Sciatic nerve (tissue), 2 donors: Measurements from ENCODE around the gene ATXN1. TPM values are rescaled to one million over a fixed set of nuclear protein-coding genes. Genes with fewer than 3 reads are reported as not detected.

Source experiments
- ATAC-seq: fragments of 200-7000 bp; cut with Tn5 transposase; one replicate; pipeline ENCODE4 v1.9.1; 2020; ENCODE audit warnings: mild to moderate bottlenecking, moderate library complexity
- DNase-seq: peaks from one replicate; pipeline ENCODE4 v3.0.0-alpha.2; 2020; ENCODE audit warnings: low spot score
- intact Hi-C: fragments of 100-400 bp; cut with DNase I; formaldehyde crosslinking; loops from one replicate; pipeline ENCODE4 v1.14.2; 2022
- total RNA-seq: library from RNA; stranded (reverse); fragmentation: NEBNext Ultra II Directional; extraction: Animal tissue kit (Norgen Biotek cat#: 25700); gene quantifications from one replicate; pipeline ENCODE4 v1.2.1, GENCODE V29; 2021
- donor health status: DM: no; HTN: no; CAD: no.
- donor health status: DM: no; HTN: no; CAD: no.

The ATXN1 gene
- total RNA-seq, 1 donor from 2014 or later, result 70.0 TPM

DNA sequence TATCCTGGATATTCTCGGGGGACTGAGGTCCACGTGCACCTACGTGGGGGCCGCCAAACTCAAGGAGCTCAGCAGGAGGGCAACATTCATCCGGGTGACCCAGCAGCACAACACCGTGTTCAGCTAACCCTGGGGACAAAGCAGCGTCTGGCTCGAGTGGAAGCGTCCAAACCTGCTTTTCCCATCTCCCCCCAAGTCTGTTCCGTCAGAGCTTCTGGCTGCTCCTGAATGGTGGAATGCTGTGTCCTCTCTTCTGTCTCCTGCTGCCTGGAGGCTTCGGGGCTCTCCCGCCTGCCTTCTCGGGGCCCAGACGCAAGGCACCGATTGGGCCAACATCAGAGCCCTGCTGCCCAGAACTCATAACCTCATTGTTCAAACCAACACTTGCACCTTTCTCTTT lies 466.2 kb downstream of the ATXN1 start:
- DNase-seq, result no peak
- intact Hi-C loops, result no loop called here
- peak; percentile 25 for ATAC-seq

DNA sequence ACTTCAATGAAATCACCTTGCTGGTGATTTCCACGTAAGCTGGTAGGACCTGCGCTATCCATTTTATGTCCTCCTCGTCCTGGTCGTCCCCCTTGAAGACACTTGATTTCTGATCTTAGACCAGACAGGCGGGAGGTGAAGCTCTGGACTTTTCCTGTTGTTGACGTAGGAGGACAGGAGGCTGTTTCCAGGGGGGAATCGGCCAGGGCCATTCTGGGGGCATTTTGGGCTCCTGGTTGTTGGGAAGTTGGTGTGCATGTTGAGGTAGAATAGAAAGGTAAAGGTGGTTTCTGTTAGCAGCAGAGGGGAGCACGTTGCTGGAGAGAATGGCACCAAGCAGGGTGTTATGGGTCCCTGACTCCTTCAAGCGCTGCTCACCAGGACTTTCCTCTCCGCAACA lies 466.9 kb downstream of the ATXN1 start:
- DNase-seq (no peak), ATAC-seq (no peak)
- intact Hi-C loops, result no loop called here

DNA sequence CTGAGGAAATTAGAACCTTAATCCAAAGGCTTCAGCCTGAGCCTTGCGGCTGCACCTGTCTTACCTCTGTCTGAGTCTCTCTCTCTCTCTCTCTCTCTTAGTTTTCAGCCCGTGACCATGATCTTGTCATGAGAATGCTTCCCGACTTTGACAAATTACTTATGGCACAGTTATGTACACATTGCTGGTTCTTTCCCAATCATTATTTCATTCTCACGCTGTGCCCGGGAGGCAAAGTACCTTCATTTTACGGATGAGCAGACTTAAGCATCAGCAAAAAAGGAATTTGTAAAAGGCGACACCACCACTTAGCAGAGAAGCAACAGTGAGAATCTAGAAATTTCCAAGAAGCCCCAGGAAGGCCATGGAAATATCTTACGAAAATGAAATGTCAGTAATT lies 468.3 kb downstream of the ATXN1 start:
- DNase-seq, result no peak
- ATAC-seq, result no peak
- intact Hi-C loops, result no loop called here

- intact Hi-C loops, result no loop called here
- DNase-seq (no peak), ATAC-seq (no peak)
Measured at GRCh38 chr6:16292432-16292831, 468.8 kb downstream of the ATXN1 start.

GRCh38 chr6:16291739-16292138 lies 469.5 kb downstream of the ATXN1 start:
- intact Hi-C loops, result no loop called here
- DNase-seq (no peak), ATAC-seq (no peak)

DNA sequence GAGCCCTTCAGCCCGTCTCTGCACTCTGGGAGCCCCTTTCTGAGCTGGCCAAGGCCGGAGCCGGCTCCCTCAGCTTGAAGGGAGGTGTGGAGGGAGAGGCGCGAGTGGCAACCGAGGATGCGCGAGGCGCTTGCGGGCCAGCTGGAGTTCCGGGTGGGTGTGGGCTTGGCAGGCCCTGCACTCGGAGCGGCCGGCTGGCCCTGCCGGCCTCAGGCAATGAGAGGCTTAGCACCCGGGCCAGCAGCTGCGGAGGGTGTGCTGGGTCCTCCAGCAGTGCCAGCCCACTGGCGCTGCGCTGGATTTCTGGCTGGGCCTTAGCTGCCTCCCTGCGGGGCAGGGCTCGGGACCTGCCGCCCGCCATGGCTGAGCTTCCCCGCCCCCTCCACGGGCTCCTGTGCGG lies 473.1 kb downstream of the ATXN1 start:
- intact Hi-C loops, result no loop called here
- ATAC-seq (no peak), DNase-seq (no peak)

- ATAC-seq, result peak; percentile 49
- intact Hi-C loops, result no loop called here
- DNase-seq, result no peak
Measured at GRCh38 chr6:16286151-16286522, 475.1 kb downstream of the ATXN1 start.

- DNase-seq, result no peak
- peak; percentile 26 for ATAC-seq
- intact Hi-C loops, result no loop called here
Measured at GRCh38 chr6:16285467-16286150, 475.7 kb downstream of the ATXN1 start.

- intact Hi-C loops, result no loop called here
- no peak for DNase-seq
- no peak for ATAC-seq
Measured at GRCh38 chr6:16284472-16284871, 476.8 kb downstream of the ATXN1 start.

GRCh38 chr6:16282370-16282769 lies 478.9 kb downstream of the ATXN1 start:
- intact Hi-C loops, result no loop called here
- DNase-seq (no peak), ATAC-seq (no peak)

GRCh38 chr6:16279243-16279642 lies 482.0 kb downstream of the ATXN1 start:
- intact Hi-C loops, result no loop called here
- no peak for DNase-seq

DNA sequence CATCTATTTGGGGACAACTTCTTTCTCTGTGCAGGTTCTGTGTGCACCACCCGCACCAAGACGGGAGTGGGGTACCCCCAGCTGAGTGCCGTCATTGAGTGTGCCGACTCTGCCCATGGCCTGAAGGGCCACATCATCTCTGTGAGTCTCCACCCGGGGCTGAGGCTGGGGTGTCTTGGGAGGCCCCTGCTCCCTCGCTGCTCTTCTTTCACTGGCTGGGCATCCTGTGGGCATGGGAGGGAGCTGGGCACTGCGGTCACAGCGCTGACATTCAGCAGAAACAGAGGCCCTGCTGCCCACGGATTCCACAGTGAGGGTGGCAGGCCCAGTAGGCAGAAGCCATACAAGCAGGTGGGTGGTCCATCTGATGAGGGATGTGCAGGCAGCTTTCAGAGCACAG lies 482.5 kb downstream of the ATXN1 start:
- intact Hi-C loops, result no loop called here
- ATAC-seq, result peak; percentile 18

More at GRCh38 chr6:16279243-16279642, 482.0 kb downstream of the ATXN1 start:
- ATAC-seq, result no peak

GRCh38 chr6:16278048-16278724 lies 483.1 kb downstream of the ATXN1 start:
- ATAC-seq (peak; percentile 16), DNase-seq (no peak)
- intact Hi-C loops, result no loop called here

More for the DNA sequence above, 482.5 kb downstream of the ATXN1 start:
- DNase-seq, result no peak

- DNase-seq (peak; percentile 68), ATAC-seq (peak; percentile 70)
- intact Hi-C loops, result no loop called here
Measured at GRCh38 chr6:16277101-16277981, 483.9 kb downstream of the ATXN1 start.

- DNase-seq, result no peak
- ATAC-seq, result no peak
- intact Hi-C loops, result no loop called here
Measured at GRCh38 chr6:16274885-16275589, 486.2 kb downstream of the ATXN1 start.

- no peak for ATAC-seq
- no peak for DNase-seq
- intact Hi-C loops, result no loop called here
Measured at GRCh38 chr6:16274483-16274882, 486.8 kb downstream of the ATXN1 start.

GRCh38 chr6:16273256-16273655 lies 488.0 kb downstream of the ATXN1 start:
- no peak for DNase-seq
- no peak for ATAC-seq
- intact Hi-C loops, result no loop called here

DNA sequence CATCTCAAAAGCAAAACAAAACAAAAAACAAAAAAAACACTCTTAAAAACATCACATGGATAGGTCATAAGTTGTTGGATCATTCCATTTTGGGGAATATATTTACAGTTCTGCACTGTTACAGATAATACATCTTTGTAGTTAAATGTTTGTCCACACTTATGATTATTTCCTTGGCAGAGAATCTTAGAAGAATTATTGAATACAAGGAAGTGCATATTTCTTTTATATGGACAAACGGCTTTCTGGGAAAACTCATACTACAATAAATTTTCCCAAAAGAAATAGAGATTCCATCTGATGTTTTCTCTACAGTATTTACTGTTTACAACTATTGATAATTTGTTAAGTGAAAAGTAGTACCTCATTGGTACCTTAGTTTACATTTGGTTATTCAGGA lies 489.1 kb downstream of the ATXN1 start:
- intact Hi-C loops, result no loop called here
- no peak for ATAC-seq
- DNase-seq, result no peak

- intact Hi-C loops, result no loop called here
- ATAC-seq, result no peak
- DNase-seq, result no peak
Measured at GRCh38 chr6:16271428-16271827, 489.8 kb downstream of the ATXN1 start.
